ENCODE results near the gene F7. TPM values are rescaled to one million over a fixed set of nuclear protein-coding genes. Genes with fewer than 3 reads are reported as not detected.
"Not testable (repeated sequence)": the region's sequence is repeated elsewhere in the genome, so short reads cannot be mapped to it uniquely, and the experiment has no call there.

The F7 gene
- total RNA-seq, 4 donors from 2014 or later = not detected

DNA sequence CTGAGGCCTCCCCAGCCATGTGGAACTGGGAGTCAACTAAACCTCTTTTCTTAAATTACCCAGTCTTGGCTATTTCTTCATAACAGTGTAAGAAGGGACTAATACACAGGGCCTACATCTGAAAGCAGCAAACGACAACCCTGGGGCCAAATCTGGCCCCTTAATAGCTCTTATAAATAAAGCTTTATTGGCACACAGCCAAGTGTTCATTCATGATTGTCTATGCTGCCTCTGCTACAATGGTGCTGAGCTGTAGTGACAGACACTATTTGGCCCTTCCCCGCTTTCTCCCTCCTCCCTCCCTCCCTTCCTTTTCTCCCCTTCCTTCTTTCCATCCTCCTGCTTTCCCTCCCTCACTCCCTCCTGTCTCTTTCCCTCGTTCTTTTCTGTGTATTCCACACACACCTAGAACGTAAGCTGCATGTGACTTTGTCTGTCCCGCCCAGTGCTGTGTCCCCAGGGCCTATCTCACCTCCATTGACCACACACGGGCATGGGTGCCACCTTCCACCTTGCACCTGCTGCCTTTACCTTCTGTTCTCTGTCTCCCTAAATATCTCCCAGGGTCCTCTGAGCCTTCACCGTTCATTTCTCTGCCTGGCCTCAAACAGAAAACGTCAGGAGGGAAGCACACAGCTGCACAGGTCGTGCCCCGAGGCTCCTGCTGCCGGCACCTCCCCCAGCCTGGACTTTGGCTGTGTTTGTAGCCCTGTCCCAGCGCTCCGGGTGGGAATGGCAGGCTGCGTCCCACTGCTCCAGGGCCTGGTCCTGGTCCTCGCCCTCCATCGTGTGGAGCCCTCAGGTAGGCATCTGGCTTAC, 52.5 kb downstream of the F7 start, which contains the start of gene PROZ:
Gene PROZ (plus strand): TSS at position 720 of the 819 bp plus-strand sequence. CDS start 13 bp downstream, at position 733.
- TF ChIP-seq POLR2A (IDR thresholded peaks at IDR 0.05) = no peak
- TF ChIP-seq CTCF (IDR thresholded peaks at IDR 0.05) = no peak
- Histone ChIP-seq H3K36me3 (no peaks in the 10 kb centered on the region), H3K27ac (no peak within 1 kb of the TSS), H3K4me1 (peaks cover 5% of the 10 kb centered on the region in 2 donors), H3K27me3 (no peaks in the 10 kb centered on the region), H3K9me3 (no peaks in the 10 kb centered on the region), H3K4me3 (replicated peaks in 1 of 3) (no peak within 1 kb of the TSS)
- 67 to 74% methylated on average over 12 to 16 of the region's 16 CpGs for WGBS, 2 donors
- intact Hi-C loops (cut with DNase I) = loop anchor here (5.0 to 10.0 kb wide), 2 partner anchors 49 to 207 kb away; partner anchors contain the start of genes CUL4A, GRTP1 and PCID2
- DNase-seq = no peak

DNA sequence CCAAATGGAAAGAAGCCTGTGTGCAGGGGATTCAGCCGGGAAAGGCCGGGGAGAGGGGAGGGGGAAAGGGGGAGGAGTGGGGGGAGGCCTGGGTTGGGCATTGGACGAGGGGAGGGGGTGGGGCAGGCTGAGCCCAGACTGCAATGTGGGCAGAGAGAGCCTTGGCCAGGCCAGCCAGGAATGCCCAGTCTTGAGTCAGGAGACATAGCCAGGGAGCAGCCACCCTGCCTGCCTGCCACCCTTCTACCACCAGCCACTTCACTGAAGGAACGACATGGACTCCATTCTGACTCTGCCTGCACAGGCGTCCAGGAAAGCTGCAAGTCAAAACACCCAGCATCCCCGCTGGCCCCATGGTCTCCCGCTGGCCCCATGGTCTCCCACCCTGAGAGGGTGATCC, 53.4 kb downstream of the F7 start:
- no peak overlapping the region for H3K27ac ChIP-seq
- WGBS, 2 donors = 56 to 67% methylated on average over 3 to 6 of the region's 7 CpGs
- TF ChIP-seq CTCF (IDR thresholded peaks at IDR 0.05) (no peak), POLR2A (IDR thresholded peaks at IDR 0.05) (no peak)
- intact Hi-C loops (cut with DNase I) = loop anchor here (5.0 to 10.0 kb wide), 2 partner anchors 48 to 206 kb away; partner anchors contain the start of genes CUL4A, GRTP1 and PCID2
- no peaks in the 10 kb centered on the region for H3K4me1 ChIP-seq
- no peaks in the 10 kb centered on the region for H3K36me3 ChIP-seq
- H3K4me3 ChIP-seq (replicated peaks in 1 of 3) = no peak overlapping the region
- no peaks in the 10 kb centered on the region for H3K9me3 ChIP-seq
- DNase-seq = no peak
- no peaks in the 10 kb centered on the region for H3K27me3 ChIP-seq

GRCh38 chr13:113159701-113160100, 54.1 kb downstream of the F7 start:
- Histone ChIP-seq H3K36me3 (no peaks in the 10 kb centered on the region), H3K27me3 (no peaks in the 10 kb centered on the region), H3K27ac (no peak overlapping the region), H3K4me3 (replicated peaks in 1 of 3) (no peak overlapping the region), H3K4me1 (no peaks in the 10 kb centered on the region), H3K9me3 (no peaks in the 10 kb centered on the region)
- 76 to 85% methylated on average over 20 of the region's 20 CpGs for WGBS, 2 donors
- intact Hi-C loops (cut with DNase I) = loop anchor here (5.0 to 10.0 kb wide), 2 partner anchors 48 to 205 kb away; partner anchors contain the start of genes CUL4A, GRTP1 and PCID2
- no peak for DNase-seq
- no peak for TF ChIP-seq POLR2A (IDR thresholded peaks at IDR 0.05)
- no peak for TF ChIP-seq CTCF (IDR thresholded peaks at IDR 0.05)

DNA sequence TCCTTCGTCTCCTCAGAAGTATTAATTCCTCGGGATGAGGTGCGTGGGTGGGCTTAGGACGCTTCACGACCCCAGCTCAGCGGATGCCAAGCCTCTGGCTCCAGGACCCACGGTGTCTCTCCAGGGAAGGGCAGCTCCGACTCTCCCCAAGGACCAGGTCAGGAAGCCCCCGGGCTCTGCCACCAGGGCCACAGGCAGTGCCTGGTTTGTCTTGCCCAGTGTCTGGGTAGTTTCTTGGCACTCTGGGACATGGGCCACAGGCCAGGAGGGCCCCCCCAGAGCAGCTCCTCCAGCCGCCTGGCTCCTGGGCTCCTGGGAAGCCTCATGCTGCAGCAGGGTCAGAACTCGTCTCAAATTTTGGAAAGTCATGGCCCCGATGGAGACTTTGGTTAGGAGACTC, 55.4 kb downstream of the F7 start:
- Histone ChIP-seq H3K4me1 (no peaks in the 10 kb centered on the region), H3K27me3 (no peaks in the 10 kb centered on the region), H3K36me3 (no peaks in the 10 kb centered on the region), H3K27ac (no peak overlapping the region), H3K9me3 (no peaks in the 10 kb centered on the region), H3K4me3 (replicated peaks in 1 of 3) (no peak overlapping the region)
- WGBS, 2 donors = 70 to 78% methylated on average over 9 to 12 of the region's 12 CpGs
- TF ChIP-seq CTCF (IDR thresholded peaks at IDR 0.05) (no peak), POLR2A (IDR thresholded peaks at IDR 0.05) (no peak)
- intact Hi-C loops (cut with DNase I) = no loop called here
- DNase-seq = no peak

DNA sequence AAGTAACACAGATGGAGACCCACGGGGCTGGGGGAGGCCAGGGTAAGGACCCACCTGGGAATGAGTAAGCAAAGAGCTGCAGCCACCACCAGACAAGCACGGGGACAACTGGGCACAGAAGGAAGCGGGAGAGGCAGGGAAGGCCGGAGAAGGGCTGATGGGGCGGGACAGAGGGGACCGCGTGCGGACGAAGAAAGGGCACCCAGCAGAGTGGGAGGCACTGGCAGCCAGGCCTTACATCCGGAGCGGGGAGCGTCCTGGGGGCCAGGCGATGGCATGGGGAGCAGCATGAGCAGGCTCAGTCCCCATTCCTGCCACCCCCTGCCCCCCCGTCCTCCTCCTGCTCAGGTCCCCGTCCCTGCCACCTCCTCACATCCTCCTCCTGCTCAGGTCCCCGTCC, 55.8 kb downstream of the F7 start:
- no peak for TF ChIP-seq CTCF (IDR thresholded peaks at IDR 0.05)
- no peak for TF ChIP-seq POLR2A (IDR thresholded peaks at IDR 0.05)
- no peak overlapping the region for H3K4me3 ChIP-seq (replicated peaks in 1 of 3)
- 47 to 55% methylated on average over 16 of the region's 16 CpGs for WGBS, 2 donors
- DNase-seq = no peak
- no peak overlapping the region for H3K27ac ChIP-seq
- intact Hi-C loops (cut with DNase I) = no loop called here
- H3K9me3 ChIP-seq = no peaks in the 10 kb centered on the region
- H3K36me3 ChIP-seq = no peaks in the 10 kb centered on the region
- no peaks in the 10 kb centered on the region for H3K4me1 ChIP-seq
- no peaks in the 10 kb centered on the region for H3K27me3 ChIP-seq

- no CpG with 5 or more reads among the region's 13 CpGs for WGBS, 2 donors
- H3K27ac ChIP-seq; DNase-seq; H3K27me3 ChIP-seq; H3K36me3 ChIP-seq; H3K4me3 ChIP-seq (replicated peaks in 1 of 3); H3K4me1 ChIP-seq; intact Hi-C loops (cut with DNase I); H3K9me3 ChIP-seq: not testable (repeated sequence)
Measured at GRCh38 chr13:113161975-113162374, 56.4 kb downstream of the F7 start.

All from thyroid gland (tissue), 4 donors.